Fibroblast of lung (primary cell): ENCODE results near the gene B4GALT4. TPM values are rescaled to one million over a fixed set of nuclear protein-coding genes. Genes with fewer than 3 reads are reported as not detected.

ENCODE experiments used
- DNase-seq, 2 donors: peaks; one replicate each; pipeline versions ENCODE4 v3.0.0 to v3.0.0-alpha.2; 2010; ENCODE audit warnings: low read depth in 2 of 2
- H2AFZ ChIP-seq: 2 replicates; pipeline ENCODE4 v1.5.1; 2012; ENCODE audit warnings: low read length, control low read depth, inconsistent platforms
- H3K27ac ChIP-seq: 2 replicates; pipeline ENCODE4 v1.5.1; 2011; ENCODE audit warnings: low read length, control low read depth; ENCODE audit not compliant: insufficient read depth
- H3K27me3 ChIP-seq: 2 replicates; pipeline ENCODE4 v1.5.1; 2011; ENCODE audit warnings: mild to moderate bottlenecking, low read length; ENCODE audit not compliant: control insufficient read depth, insufficient read depth
- H3K36me3 ChIP-seq: 2 replicates; pipeline ENCODE4 v1.5.1; 2011; ENCODE audit warnings: low read length; ENCODE audit not compliant: control insufficient read depth, insufficient read depth
- H3K4me1 ChIP-seq: 2 replicates; pipeline ENCODE4 v1.5.1; 2011; ENCODE audit warnings: low read length; ENCODE audit not compliant: control insufficient read depth, insufficient read depth; ENCODE audit errors: extremely low read depth
- H3K4me2 ChIP-seq: 2 replicates; pipeline ENCODE4 v1.5.1; 2011; ENCODE audit warnings: low read length, control low read depth; ENCODE audit not compliant: insufficient read depth; ENCODE audit errors: extremely low read depth
- H3K4me3 ChIP-seq, 4 experiments: fragments of 200-600 bp in 1 of 4; sonication (generic) in 1 of 4; replicated peaks in 1 of 4; 2 replicates each; pipeline ENCODE4 v1.5.1; 2011 to 2016; ENCODE audit warnings: low read length in 4 of 4, low read depth in 3 of 4, mild to moderate bottlenecking in 3 of 4, control low read depth in 2 of 4, inconsistent platforms in 1 of 4, mixed read lengths in 1 of 4; ENCODE audit not compliant: insufficient read depth in 1 of 4; ENCODE audit errors: control extremely low read depth in 1 of 4
- H3K79me2 ChIP-seq: 2 replicates; pipeline ENCODE4 v1.5.1; 2012; ENCODE audit warnings: mild to moderate bottlenecking, low read length, inconsistent platforms; ENCODE audit not compliant: control insufficient read depth, insufficient read depth
- H3K9ac ChIP-seq: 2 replicates; pipeline ENCODE4 v1.5.1; 2011; ENCODE audit warnings: mild to moderate bottlenecking, low read length, control low read depth; ENCODE audit not compliant: insufficient read depth
- H3K9me3 ChIP-seq: 2 replicates; pipeline ENCODE4 v1.5.1; 2012; ENCODE audit warnings: low read depth, low read length; ENCODE audit not compliant: control insufficient read depth, insufficient read depth
- H4K20me1 ChIP-seq: 2 replicates; pipeline ENCODE4 v1.5.1; 2011; ENCODE audit warnings: low read length; ENCODE audit not compliant: control insufficient read depth, insufficient read depth; ENCODE audit errors: extremely low read depth
- EZH2 ChIP-seq: IDR thresholded peaks from 2 replicates; pipeline ENCODE4 v1.5.1; 2012; ENCODE audit warnings: low read length, control low read depth, mild to moderate bottlenecking; ENCODE audit errors: missing control alignments
- polyA plus RNA-seq, 2 donors: library from polyadenylated mRNA; depleted of rRNA in 1 of 2; stranded (reverse) in 1 of 2; unstranded in 1 of 2; fragments of >200 nt; gene quantifications; 2 replicates each; pipeline ENCODE4 v1.2.1, GENCODE V29; 2011 to 2012; ENCODE audit warnings: missing spikeins in 1 of 2
- total RNA-seq: library from RNA; depleted of rRNA; stranded (reverse); fragments of >200 nt; gene quantifications from 2 replicates; pipeline ENCODE4 v1.2.1, GENCODE V29; 2014
- TF ChIP-seq, protein P1 (sequence below), 2 donors: IDR thresholded peaks in 1 of 2; conservative IDR thresholded peaks in 1 of 2; 1 replicate in 1 of 2; 2 replicates in 1 of 2; pipeline ENCODE4 v1.5.1; 2011 to 2012; ENCODE audit warnings: low read length in 2 of 2, control low read depth in 1 of 2, inconsistent platforms in 1 of 2, low read depth in 1 of 2, mild to moderate bottlenecking in 1 of 2

The B4GALT4 gene
- total and polyA plus RNA-seq, 2 donors (not counting 1 experiment from before 2014, with no cell fraction given): 19.5 to 32.4 TPM

DNA sequence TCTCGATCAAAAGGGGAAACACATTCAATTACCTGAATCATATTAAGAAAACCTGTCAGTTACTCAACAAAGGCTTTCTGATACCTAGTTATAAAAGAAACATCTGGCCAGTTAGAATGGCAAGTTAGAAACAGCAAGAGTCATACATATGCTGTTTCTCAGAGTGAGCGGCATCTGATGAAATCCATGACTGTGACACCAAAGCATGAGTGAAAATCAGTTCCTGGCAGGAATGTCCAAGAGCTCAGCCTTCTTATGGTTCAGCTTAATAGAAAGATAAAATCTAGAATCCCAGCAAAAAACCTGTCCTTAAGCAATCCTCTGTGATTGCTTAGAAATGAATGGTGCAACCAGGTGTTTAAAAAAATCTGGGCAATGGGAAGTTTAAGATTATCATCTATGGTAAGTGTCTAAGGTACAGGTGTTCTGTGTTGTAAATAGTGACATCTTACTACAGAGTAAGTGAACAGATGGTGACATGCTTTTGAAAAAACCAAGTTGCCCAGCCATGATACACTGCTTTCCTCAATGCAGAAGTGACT lies 18.8 kb downstream of the B4GALT4 start:
- Histone ChIP-seq H3K4me1 (no peaks in the 10 kb centered on the region), H3K36me3 (peaks cover 8% of the 10 kb centered on the region), H3K9me3 (no peaks in the 10 kb centered on the region), H3K4me3 (no peak overlapping the region), H3K79me2 (no peaks in the 10 kb centered on the region), H3K4me2 (no peak overlapping the region), H3K27ac (no peak overlapping the region), H4K20me1 (no peaks in the 10 kb centered on the region), H3K27me3 (no peaks in the 10 kb centered on the region), H2AFZ (no peak overlapping the region), H3K9ac (no peak overlapping the region)
- DNase-seq: no peak
- TF ChIP-seq EZH2: no peak

DNA sequence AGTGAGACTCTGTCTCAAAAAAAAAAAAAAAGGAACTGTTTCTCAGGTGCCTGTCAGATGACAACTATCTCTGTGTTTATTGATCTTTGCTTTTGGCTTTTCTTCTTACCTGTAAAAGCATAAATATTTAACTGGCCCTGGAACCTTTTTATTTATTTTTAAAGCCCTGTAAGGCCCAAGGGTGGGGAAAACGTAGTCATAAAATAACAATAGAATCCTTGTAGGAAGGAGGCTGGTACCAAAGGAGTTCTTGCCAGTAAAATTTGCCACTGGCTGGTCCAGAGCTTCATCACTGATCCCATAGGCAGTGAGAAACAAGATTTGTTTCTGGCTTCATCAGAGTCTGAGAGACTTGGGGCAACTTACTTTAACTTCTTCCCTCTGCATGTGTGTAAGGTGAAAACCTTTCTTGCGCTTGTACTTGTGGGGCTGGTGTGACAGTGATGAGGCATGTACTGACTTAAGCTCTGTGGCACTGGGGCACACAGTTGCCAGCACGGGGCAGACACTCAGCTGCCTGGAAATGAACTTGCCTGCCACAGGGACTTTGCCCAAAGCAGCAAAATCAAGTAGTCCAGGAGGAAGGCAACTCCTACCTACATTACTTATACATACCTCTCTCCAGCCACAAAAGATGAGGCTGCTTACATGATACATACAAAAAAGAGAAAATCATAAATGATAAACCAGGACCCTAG lies 19.6 kb downstream of the B4GALT4 start:
- H3K36me3 ChIP-seq: peaks cover 7% of the 10 kb centered on the region
- no peaks in the 10 kb centered on the region for H3K4me1 ChIP-seq
- no peaks in the 10 kb centered on the region for H3K79me2 ChIP-seq
- DNase-seq: no peak
- no peaks in the 10 kb centered on the region for H3K9me3 ChIP-seq
- H3K9ac ChIP-seq: no peak overlapping the region
- H3K27ac ChIP-seq: no peak overlapping the region
- H3K4me2 ChIP-seq: no peak overlapping the region
- no peak overlapping the region for H2AFZ ChIP-seq
- TF ChIP-seq, protein P1, sequence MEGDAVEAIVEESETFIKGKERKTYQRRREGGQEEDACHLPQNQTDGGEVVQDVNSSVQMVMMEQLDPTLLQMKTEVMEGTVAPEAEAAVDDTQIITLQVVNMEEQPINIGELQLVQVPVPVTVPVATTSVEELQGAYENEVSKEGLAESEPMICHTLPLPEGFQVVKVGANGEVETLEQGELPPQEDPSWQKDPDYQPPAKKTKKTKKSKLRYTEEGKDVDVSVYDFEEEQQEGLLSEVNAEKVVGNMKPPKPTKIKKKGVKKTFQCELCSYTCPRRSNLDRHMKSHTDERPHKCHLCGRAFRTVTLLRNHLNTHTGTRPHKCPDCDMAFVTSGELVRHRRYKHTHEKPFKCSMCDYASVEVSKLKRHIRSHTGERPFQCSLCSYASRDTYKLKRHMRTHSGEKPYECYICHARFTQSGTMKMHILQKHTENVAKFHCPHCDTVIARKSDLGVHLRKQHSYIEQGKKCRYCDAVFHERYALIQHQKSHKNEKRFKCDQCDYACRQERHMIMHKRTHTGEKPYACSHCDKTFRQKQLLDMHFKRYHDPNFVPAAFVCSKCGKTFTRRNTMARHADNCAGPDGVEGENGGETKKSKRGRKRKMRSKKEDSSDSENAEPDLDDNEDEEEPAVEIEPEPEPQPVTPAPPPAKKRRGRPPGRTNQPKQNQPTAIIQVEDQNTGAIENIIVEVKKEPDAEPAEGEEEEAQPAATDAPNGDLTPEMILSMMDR (conservative IDR thresholded peaks at IDR 0.05 in 1 of 2, IDR thresholded peaks at IDR 0.05 in 1 of 2; ENCODE audit: low read depth in 1 of 2, low read length in 2 of 2): no peak
- no peak for TF ChIP-seq EZH2
- H3K27me3 ChIP-seq: no peaks in the 10 kb centered on the region
- H3K4me3 ChIP-seq: no peak overlapping the region
- no peaks in the 10 kb centered on the region for H4K20me1 ChIP-seq

DNA sequence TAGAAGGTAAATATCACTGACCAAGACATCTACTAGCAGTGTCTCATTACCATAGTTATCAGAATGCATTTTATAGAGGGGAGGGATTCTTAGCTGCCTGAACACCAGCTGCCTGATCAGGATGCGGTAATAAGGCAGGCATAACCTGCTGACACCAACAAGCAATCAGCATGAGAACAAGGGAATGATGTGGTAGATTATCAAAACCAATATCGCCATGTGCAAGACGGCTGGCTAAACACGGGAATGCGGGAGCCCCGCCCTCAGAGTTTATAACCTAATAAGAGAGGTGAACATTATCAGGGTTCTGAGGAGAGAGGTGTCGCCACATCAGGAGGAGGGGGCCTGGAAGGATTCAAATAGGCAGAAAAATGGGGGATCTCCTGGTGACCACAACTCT lies 20.5 kb downstream of the B4GALT4 start:
- Histone ChIP-seq H3K79me2 (no peaks in the 10 kb centered on the region), H3K4me3 (no peak overlapping the region), H3K36me3 (peaks cover 7% of the 10 kb centered on the region), H3K9ac (no peak overlapping the region), H3K27me3 (no peaks in the 10 kb centered on the region), H3K9me3 (no peaks in the 10 kb centered on the region), H3K4me2 (no peak overlapping the region), H2AFZ (no peak overlapping the region), H3K27ac (no peak overlapping the region), H4K20me1 (no peaks in the 10 kb centered on the region), H3K4me1 (no peaks in the 10 kb centered on the region)
- DNase-seq: no peak
- no peak for TF ChIP-seq EZH2
- TF ChIP-seq, protein P1 (conservative IDR thresholded peaks at IDR 0.05 in 1 of 2, IDR thresholded peaks at IDR 0.05 in 1 of 2; ENCODE audit: low read depth in 1 of 2, low read length in 2 of 2): no peak
